AG04450 (cell line): Measurements from ENCODE around the gene KSR2. TPM values are rescaled to one million over a fixed set of nuclear protein-coding genes. Genes with fewer than 3 reads are reported as not detected.

Source experiments
- CTCF ChIA-PET: fragments of 300-600, 350-600 bp; formaldehyde crosslinking; extraction: SDS; loops from one replicate; lab custom pipeline; 2022; ENCODE audit warnings: antibody characterized with exemption, inconsistent platforms; lab: Charles Lee
- POLR2A ChIA-PET: fragments of 350-600 bp; formaldehyde crosslinking; extraction: SDS; loops from one replicate; lab custom pipeline; 2021; ENCODE audit warnings: antibody characterized with exemption, inconsistent platforms; lab: Yijun Ruan, JAX
- DNase-seq: peaks from one replicate; pipeline ENCODE4 v3.0.0-alpha.2; 2011; ENCODE audit warnings: low read depth, low spot score
- H3K27ac ChIP-seq: one replicate; pipeline ENCODE4 v1.5.1; 2012; ENCODE audit warnings: low read depth, low read length, control low read depth
- H3K27me3 ChIP-seq: one replicate; pipeline ENCODE4 v1.6.0; 2012; ENCODE audit warnings: low read length; ENCODE audit not compliant: control insufficient read depth, insufficient read depth
- H3K4me3 ChIP-seq: 2 replicates; pipeline ENCODE4 v1.5.1; 2011; ENCODE audit warnings: mild to moderate bottlenecking, low read depth, low read length, control low read depth
- H3K9me3 ChIP-seq: 2 replicates; pipeline ENCODE4 v1.5.1; 2012; ENCODE audit warnings: low read length; ENCODE audit not compliant: control insufficient read depth, insufficient read depth
- polyA plus RNA-seq: library from polyadenylated mRNA; depleted of rRNA; stranded (reverse); fragments of >200 nt; gene quantifications from 2 replicates; pipeline ENCODE4 v1.2.3, GENCODE V29; 2011; rRNA removed
- TF ChIP-seq, protein P1 (sequence below): IDR thresholded peaks from 2 replicates; pipeline ENCODE4 v1.5.1; 2011; ENCODE audit warnings: low read depth, low read length, control low read depth, inconsistent platforms

Gene KSR2
- polyA plus RNA-seq, 1 experiment, result not detected

DNA sequence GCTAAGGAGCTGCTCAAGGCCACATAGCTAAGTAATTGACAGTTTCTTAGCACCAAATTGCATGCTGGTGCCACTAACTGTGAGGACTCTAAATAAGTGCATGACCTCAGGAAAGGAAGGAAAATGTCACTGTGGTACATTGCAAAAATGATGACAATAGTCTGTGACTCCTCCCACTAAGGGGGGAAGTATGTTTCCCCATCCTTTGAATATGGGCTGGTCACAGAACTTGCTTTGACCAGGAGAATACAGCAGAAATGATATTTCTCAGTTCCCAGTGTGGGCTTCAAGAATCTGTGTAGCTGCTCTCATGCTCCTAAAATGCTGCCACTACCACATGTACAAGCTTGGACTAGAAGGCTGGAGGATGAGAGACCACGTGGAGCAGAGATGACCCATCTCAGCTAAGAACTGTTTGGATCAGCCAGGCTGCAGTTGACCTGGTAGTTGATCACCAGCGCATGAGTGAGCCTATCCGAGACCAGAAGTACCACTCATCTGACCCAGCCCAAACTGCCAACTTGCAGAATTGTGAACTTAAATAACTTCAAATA is 565.1 kb downstream of the KSR2 start:
- ChIA-PET CTCF (no interaction called here), POLR2A (no interaction called here)
- Histone ChIP-seq H3K27ac (no peak overlapping the region), H3K9me3 (peaks cover 56% of the 10 kb centered on the region), H3K27me3 (no peaks in the 10 kb centered on the region), H3K4me3 (no peak overlapping the region)
- no peak for DNase-seq
- TF ChIP-seq, protein P1, sequence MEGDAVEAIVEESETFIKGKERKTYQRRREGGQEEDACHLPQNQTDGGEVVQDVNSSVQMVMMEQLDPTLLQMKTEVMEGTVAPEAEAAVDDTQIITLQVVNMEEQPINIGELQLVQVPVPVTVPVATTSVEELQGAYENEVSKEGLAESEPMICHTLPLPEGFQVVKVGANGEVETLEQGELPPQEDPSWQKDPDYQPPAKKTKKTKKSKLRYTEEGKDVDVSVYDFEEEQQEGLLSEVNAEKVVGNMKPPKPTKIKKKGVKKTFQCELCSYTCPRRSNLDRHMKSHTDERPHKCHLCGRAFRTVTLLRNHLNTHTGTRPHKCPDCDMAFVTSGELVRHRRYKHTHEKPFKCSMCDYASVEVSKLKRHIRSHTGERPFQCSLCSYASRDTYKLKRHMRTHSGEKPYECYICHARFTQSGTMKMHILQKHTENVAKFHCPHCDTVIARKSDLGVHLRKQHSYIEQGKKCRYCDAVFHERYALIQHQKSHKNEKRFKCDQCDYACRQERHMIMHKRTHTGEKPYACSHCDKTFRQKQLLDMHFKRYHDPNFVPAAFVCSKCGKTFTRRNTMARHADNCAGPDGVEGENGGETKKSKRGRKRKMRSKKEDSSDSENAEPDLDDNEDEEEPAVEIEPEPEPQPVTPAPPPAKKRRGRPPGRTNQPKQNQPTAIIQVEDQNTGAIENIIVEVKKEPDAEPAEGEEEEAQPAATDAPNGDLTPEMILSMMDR, result no peak

Other genes starting within 250 kb of the KSR2 start
- gene RFC5, start 47.7 kb upstream of the KSR2 start, polyA plus RNA-seq, result 9.6 and 10.4 TPM in 2 replicates
- gene WSB2, start 92.2 kb upstream of the KSR2 start, polyA plus RNA-seq, result 111 and 126 TPM in 2 replicates
- 9.7 and 10.5 TPM in 2 replicates for gene VSIG10, start 135.0 kb upstream of the KSR2 start, polyA plus RNA-seq
- 149 and 151 TPM in 2 replicates for gene PEBP1, start 167.1 kb upstream of the KSR2 start, polyA plus RNA-seq